ENCODE data around the gene RAB6B.

RAB6B gene

GRCh38 chr3:133895208-133896001 is at the start of gene RAB6B:
RAB6B (minus strand) TSS chr3:133895882; CDS start chr3:133895466, 416 bp downstream.
- no peak for DNase-seq (ENCODE audit: low read depth in 2 of 2)

GRCh38 chr3:133944641-133945380 is 49.1 kb upstream of the RAB6B start:
- no peak for DNase-seq (ENCODE audit: low read depth in 2 of 2)

- no peak for DNase-seq (ENCODE audit: low read depth in 2 of 2)
Measured at GRCh38 chr3:133944181-133944580, 48.5 kb upstream of the RAB6B start.

- DNase-seq (ENCODE audit: low read depth in 2 of 2), result no peak
Measured at GRCh38 chr3:133943639-133944141, 48.0 kb upstream of the RAB6B start.

GRCh38 chr3:133943031-133943535 is 47.4 kb upstream of the RAB6B start:
- DNase-seq (ENCODE audit: low read depth in 2 of 2), result no peak

GRCh38 chr3:133941415-133941821 is 45.7 kb upstream of the RAB6B start:
- no peak for DNase-seq (ENCODE audit: low read depth in 2 of 2)

- no peak for DNase-seq (ENCODE audit: low read depth in 2 of 2)
Measured at GRCh38 chr3:133940536-133940935, 44.9 kb upstream of the RAB6B start.

- DNase-seq (ENCODE audit: low read depth in 2 of 2), result no peak
Measured at GRCh38 chr3:133939463-133939835, 43.8 kb upstream of the RAB6B start.

GRCh38 chr3:133938770-133939462 is 43.2 kb upstream of the RAB6B start:
- no peak for DNase-seq (ENCODE audit: low read depth in 2 of 2)

- DNase-seq (ENCODE audit: low read depth in 2 of 2), result no peak
Measured at GRCh38 chr3:133937756-133938601, 42.3 kb upstream of the RAB6B start.

GRCh38 chr3:133937061-133937686 is 41.5 kb upstream of the RAB6B start:
- no peak for DNase-seq (ENCODE audit: low read depth in 2 of 2)

- no peak for DNase-seq (ENCODE audit: low read depth in 2 of 2)
Measured at GRCh38 chr3:133935843-133936769, 40.4 kb upstream of the RAB6B start.

GRCh38 chr3:133934996-133935842 is 39.5 kb upstream of the RAB6B start:
- DNase-seq (ENCODE audit: low read depth in 2 of 2), result no peak

- no peak for DNase-seq (ENCODE audit: low read depth in 2 of 2)
Measured at GRCh38 chr3:133934073-133934970, 38.6 kb upstream of the RAB6B start.

- no peak for DNase-seq (ENCODE audit: low read depth in 2 of 2)
Measured at GRCh38 chr3:133933097-133934024, 37.7 kb upstream of the RAB6B start.

- DNase-seq (ENCODE audit: low read depth in 2 of 2), result no peak
Measured at GRCh38 chr3:133932009-133932408, 36.3 kb upstream of the RAB6B start.

GRCh38 chr3:133931084-133931483 is 35.4 kb upstream of the RAB6B start:
- DNase-seq (ENCODE audit: low read depth in 2 of 2), result no peak
